ENCODE measurements around the gene ELOA. TPM values are rescaled to one million over a fixed set of nuclear protein-coding genes. Genes with fewer than 3 reads are reported as not detected.

Gene ELOA
- total RNA-seq, 1 experiment from 2014 or later = 69.8 TPM

DNA sequence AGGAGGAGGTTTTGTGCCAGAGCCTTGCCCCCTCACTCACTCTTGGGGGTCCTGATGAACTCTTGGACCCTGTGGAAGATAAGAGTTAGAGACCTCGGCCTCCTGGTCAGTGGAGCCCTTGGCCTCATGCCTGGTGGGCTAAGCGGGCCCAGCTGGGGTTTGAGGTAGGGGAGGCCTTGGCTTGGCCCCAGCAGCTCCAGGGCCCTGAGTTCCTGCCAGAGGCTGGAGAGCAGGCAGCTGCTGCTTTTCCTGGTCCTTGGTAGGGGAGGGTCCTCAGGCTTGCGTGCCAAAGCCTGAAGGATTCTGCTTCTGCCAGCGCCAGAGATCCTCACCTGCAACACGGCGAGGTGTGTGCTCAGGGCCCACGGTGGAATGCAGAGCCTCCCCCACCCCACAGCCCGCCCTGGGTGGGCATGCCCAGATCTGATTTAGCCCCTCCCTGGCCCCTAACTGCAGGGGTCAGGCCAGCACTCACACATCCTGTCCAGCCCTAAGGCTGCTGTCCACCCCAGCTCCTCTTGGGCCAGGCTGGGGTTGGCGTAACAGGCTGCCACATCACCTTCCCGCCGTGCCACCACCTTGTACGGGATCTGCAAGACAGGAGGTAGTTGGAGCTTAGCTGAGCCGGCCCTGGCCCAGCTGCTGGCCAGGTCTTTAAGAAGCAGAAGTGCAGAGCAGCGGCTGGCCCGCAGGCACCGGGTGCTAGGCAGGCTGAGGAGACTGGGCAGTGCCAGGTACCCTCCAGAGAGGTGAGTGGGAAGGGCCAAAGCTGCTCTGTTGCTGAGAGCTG is 52.6 kb downstream of the ELOA start:
- no peak overlapping the region for H3K27ac ChIP-seq (ENCODE audit: low read depth, low read length, poor library complexity, severe bottlenecking)
- CTCF ChIA-PET = no interaction called here
- H3K9me3 ChIP-seq (ENCODE audit: low read depth, low read length, poor library complexity, severe bottlenecking) = no peaks in the 10 kb centered on the region
- peaks cover 22% of the 10 kb centered on the region for H3K36me3 ChIP-seq (ENCODE audit: insufficient read depth, low read length, poor library complexity, severe bottlenecking)
- intact Hi-C loops (cut with micrococcal nuclease; ENCODE audit: unreplicated experiment) = no loop called here
- no peak for DNase-seq (ENCODE audit: low spot score)
- POLR2A ChIA-PET (ENCODE audit: low non-redundant PET) = no interaction called here
- peaks cover 26% of the 10 kb centered on the region for H3K4me1 ChIP-seq (ENCODE audit: insufficient read depth, low read length, poor library complexity, severe bottlenecking)
- BruUV-seq (replicated peaks) = no TSS peak
- no peak overlapping the region for H3K4me3 ChIP-seq (ENCODE audit: low read depth, low read length, poor library complexity, severe bottlenecking)
- no peak for TF ChIP-seq EZH2 (IDR thresholded peaks at IDR 0.05; ENCODE audit: borderline replicate concordance, low read depth, low read length, poor library complexity, severe bottlenecking)
- TF ChIP-seq, protein P1, sequence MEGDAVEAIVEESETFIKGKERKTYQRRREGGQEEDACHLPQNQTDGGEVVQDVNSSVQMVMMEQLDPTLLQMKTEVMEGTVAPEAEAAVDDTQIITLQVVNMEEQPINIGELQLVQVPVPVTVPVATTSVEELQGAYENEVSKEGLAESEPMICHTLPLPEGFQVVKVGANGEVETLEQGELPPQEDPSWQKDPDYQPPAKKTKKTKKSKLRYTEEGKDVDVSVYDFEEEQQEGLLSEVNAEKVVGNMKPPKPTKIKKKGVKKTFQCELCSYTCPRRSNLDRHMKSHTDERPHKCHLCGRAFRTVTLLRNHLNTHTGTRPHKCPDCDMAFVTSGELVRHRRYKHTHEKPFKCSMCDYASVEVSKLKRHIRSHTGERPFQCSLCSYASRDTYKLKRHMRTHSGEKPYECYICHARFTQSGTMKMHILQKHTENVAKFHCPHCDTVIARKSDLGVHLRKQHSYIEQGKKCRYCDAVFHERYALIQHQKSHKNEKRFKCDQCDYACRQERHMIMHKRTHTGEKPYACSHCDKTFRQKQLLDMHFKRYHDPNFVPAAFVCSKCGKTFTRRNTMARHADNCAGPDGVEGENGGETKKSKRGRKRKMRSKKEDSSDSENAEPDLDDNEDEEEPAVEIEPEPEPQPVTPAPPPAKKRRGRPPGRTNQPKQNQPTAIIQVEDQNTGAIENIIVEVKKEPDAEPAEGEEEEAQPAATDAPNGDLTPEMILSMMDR (conservative IDR thresholded peaks at IDR 0.05; ENCODE audit: low read depth, low read length) = no peak
- H3K27me3 ChIP-seq (replicated peaks; ENCODE audit: insufficient read depth, low read depth, low read length, poor library complexity) = no peaks in the 10 kb centered on the region

DNA sequence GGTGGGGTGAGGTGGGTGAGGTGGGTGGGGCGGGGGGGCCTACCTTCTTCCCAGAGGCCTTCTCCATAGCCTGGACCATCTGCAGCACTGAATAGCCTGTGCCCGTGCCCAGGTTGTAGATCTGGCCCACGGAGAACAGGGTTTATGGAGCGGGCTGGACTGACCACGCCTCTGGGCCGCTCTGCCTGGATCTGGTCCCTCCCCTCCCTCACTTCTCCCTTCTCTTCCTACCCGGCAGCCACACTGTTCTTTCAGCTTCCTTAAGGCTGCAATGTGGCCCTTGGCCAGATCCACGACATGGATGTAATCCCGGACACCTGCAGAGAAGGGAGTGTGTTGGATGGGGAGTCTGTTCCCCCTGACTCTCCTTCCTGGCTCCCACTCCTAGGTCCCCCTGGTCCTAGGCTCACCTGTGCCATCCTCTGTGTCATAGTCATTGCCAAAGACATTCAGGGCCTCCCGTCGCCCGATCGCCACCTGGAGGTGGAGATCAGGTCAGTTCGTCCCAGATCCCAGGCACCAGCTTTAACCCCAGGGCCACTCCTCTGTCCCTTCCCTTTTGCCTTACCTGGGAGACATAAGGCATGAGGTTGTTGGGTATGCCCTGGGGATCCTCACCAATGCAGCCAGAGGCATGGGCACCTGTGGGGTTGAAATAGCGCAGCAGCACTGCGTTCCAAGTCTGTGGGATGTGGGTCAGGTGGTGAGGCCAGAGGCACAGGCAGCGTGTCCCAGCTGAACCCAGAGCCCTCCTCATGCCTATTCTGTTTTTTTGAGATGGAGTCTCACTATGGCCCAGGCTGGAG is 53.4 kb downstream of the ELOA start:
- no peak for DNase-seq (ENCODE audit: low spot score)
- Histone ChIP-seq H3K27ac (ENCODE audit: low read depth, low read length, poor library complexity, severe bottlenecking) (no peak overlapping the region), H3K36me3 (ENCODE audit: insufficient read depth, low read length, poor library complexity, severe bottlenecking) (peaks cover 22% of the 10 kb centered on the region), H3K4me3 (ENCODE audit: low read depth, low read length, poor library complexity, severe bottlenecking) (no peak overlapping the region), H3K4me1 (ENCODE audit: insufficient read depth, low read length, poor library complexity, severe bottlenecking) (peaks cover 32% of the 10 kb centered on the region), H3K9me3 (ENCODE audit: low read depth, low read length, poor library complexity, severe bottlenecking) (no peaks in the 10 kb centered on the region), H3K27me3 (replicated peaks; ENCODE audit: insufficient read depth, low read depth, low read length, poor library complexity) (no peaks in the 10 kb centered on the region)
- intact Hi-C loops (cut with micrococcal nuclease; ENCODE audit: unreplicated experiment) = no loop called here
- no peak for TF ChIP-seq EZH2 (IDR thresholded peaks at IDR 0.05; ENCODE audit: borderline replicate concordance, low read depth, low read length, poor library complexity, severe bottlenecking)
- TF ChIP-seq, protein P1 (conservative IDR thresholded peaks at IDR 0.05; ENCODE audit: low read depth, low read length) = no peak
- POLR2A ChIA-PET (ENCODE audit: low non-redundant PET) = no interaction called here
- no TSS peak for BruUV-seq (replicated peaks)
- CTCF ChIA-PET = no interaction called here

DNA sequence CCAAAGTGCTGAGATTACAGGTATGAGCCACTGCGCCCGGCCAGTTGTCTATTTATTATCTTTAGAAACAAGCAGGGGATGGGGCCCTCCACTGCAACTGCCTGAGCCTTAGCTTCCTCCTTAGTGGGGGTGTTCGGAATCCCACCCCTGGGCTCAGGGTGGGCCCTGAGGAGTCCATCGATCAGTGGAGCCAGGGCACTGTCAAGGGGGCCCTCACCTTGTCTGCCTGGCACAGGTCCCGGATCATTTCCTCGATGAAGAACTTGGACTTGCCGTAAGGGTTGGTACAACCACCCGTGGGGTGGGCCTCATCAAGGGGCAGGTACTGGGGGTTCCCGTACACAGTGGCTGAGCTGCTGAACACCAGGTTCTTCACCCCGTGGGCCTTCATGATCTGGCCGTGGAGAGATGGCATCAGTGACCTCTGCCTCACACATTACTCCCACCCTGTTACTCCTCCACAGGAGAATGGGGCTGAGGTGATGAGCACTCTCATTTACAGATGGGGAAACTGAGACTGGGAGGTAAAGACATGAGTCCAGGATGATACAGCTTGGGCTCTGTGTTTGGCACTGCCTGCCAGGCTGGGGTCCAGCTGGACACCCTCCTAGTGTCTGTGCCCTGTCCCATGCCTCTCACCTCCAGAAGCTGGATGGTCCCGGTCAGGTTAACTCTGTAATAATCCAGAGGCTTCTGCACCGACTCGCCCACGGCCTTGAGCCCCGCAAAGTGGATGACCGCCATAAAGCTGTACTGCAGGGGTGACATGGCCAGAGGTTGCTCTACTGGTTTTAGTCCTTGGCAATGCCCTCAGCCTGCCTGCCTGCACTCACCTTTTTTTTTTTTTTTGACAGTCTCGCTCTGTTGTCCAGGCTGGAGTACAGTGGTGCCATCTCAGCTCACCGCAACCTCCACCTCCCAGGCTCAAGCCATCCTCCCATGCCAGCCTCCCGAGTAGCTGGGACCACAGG is 54.5 kb downstream of the ELOA start:
- ChIA-PET POLR2A (ENCODE audit: low non-redundant PET) (interaction anchor here (0.6 kb wide), 1 partner anchor 293 kb away, joined by 10 read pairs; no protein-coding TSS in a partner anchor), CTCF (interaction anchor here (0.6 to 1.2 kb wide), 2 partner anchors 26 to 141 kb away, joined by 3 to 4 read pairs; no protein-coding TSS in a partner anchor)
- DNase-seq (ENCODE audit: low spot score) = no peak
- H3K4me1 ChIP-seq (ENCODE audit: insufficient read depth, low read length, poor library complexity, severe bottlenecking) = peaks cover 30% of the 10 kb centered on the region
- no peaks in the 10 kb centered on the region for H3K9me3 ChIP-seq (ENCODE audit: low read depth, low read length, poor library complexity, severe bottlenecking)
- no TSS peak for BruUV-seq (replicated peaks)
- no peak overlapping the region for H3K4me3 ChIP-seq (ENCODE audit: low read depth, low read length, poor library complexity, severe bottlenecking)
- TF ChIP-seq, protein P1 (conservative IDR thresholded peaks at IDR 0.05; ENCODE audit: low read depth, low read length) = no peak
- H3K27me3 ChIP-seq (replicated peaks; ENCODE audit: insufficient read depth, low read depth, low read length, poor library complexity) = no peaks in the 10 kb centered on the region
- H3K36me3 ChIP-seq (ENCODE audit: insufficient read depth, low read length, poor library complexity, severe bottlenecking) = peaks cover 22% of the 10 kb centered on the region
- H3K27ac ChIP-seq (ENCODE audit: low read depth, low read length, poor library complexity, severe bottlenecking) = no peak overlapping the region
- intact Hi-C loops (cut with micrococcal nuclease; ENCODE audit: unreplicated experiment) = no loop called here

Data from A673 (cell line).